Esophagus squamous epithelium (tissue), 4 donors: ENCODE measurements around the gene FGFR3.

Source experiments
- POLR2A ChIP-seq, 4 donors: fragments of 450-650 bp; IDR thresholded peaks; one replicate each; pipeline ENCODE4 v1.6.1; 2017; ENCODE audit warnings: antibody characterized with exemption in 4 of 4, mild to moderate bottlenecking in 4 of 4, moderate library complexity in 3 of 4
- TF ChIP-seq, protein P1 (sequence below), 6 experiments: fragments of 450-650 bp in 4 of 6; fragments of 200-600 bp in 2 of 6; sonication (generic) in 2 of 6; IDR thresholded peaks; one replicate each; pipeline ENCODE4 v1.5.1; 2016 to 2019; ENCODE audit warnings: antibody characterized with exemption in 6 of 6, mild to moderate bottlenecking in 4 of 6, moderate library complexity in 4 of 6

DNA sequence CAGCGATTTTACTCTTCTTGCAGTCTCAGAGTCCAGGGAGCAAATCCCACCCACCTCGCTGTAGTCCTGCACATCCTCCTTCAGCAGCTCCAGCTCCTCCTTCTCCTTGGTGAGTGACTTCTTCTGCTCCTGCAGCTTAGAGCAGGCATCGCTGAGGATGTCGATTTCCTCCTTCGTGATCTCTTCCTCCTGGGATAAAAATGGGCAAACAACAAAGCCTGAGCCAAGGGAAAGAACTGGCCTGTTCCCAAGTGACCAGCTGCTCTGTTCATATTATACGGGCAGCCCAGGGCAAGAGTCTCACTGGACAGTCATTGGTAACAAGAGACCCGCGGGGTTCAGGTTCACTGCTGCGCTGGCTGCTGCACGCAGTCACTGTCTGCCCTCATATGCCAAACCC lies 26.2 kb downstream of the FGFR3 start:
- TF ChIP-seq, protein P1, sequence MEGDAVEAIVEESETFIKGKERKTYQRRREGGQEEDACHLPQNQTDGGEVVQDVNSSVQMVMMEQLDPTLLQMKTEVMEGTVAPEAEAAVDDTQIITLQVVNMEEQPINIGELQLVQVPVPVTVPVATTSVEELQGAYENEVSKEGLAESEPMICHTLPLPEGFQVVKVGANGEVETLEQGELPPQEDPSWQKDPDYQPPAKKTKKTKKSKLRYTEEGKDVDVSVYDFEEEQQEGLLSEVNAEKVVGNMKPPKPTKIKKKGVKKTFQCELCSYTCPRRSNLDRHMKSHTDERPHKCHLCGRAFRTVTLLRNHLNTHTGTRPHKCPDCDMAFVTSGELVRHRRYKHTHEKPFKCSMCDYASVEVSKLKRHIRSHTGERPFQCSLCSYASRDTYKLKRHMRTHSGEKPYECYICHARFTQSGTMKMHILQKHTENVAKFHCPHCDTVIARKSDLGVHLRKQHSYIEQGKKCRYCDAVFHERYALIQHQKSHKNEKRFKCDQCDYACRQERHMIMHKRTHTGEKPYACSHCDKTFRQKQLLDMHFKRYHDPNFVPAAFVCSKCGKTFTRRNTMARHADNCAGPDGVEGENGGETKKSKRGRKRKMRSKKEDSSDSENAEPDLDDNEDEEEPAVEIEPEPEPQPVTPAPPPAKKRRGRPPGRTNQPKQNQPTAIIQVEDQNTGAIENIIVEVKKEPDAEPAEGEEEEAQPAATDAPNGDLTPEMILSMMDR (IDR thresholded peaks at IDR 0.05), result no peak
- TF ChIP-seq POLR2A (IDR thresholded peaks at IDR 0.05), result no peak
